GM19467 (cell line): ENCODE data around the gene LSR.

Experiments used
- ATAC-seq: cut with Tn5 transposase; IDR thresholded peaks from one replicate; pipeline ENCODE4 v1.9.1; 2021; ENCODE audit warnings: mild to moderate bottlenecking, moderate library complexity; ENCODE audit not compliant: unreplicated experiment

LSR gene

GRCh38 chr19:35246466-35247092 lies 2.2 kb upstream of the LSR start:
- no peak for ATAC-seq

DNA sequence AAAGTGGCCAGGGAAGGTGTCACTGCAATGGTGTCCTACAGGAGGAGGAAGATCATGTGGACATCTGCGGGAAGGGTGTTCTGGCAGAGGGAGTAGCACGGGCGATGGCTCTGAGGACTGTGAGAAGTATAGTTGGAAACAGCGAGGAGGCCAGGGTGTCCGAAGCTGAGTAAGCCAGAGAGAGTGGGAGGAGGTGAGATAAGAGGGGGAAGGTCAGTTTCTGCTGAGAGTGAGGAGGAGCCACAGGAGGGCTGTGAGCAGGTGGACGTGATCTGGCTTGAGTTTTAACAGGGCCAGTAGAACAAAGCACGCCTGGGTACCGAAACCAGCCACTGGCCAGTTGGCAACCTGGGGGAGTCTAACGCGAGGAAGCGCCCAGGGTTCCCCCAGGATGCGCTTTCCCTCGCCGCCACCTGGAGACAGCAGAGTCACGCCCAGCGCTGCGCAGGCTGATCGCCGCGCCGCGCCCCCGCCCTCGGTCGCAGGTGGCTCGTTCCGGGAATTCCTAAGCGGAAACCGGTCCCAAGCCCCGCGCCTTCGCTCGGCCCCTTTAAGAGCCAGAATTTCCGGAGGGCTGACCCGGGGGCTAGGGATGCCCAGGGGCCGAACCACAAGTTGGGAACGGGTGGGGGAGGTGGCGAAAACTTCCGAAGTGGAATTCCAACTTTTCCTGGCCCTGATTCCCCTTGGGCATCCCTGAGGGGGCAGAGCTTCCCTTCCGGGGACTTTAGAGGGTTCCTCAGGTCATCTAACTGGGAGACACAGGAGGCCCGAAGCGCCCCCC lies 1.1 kb upstream of the LSR start:
- ATAC-seq: peak; percentile 39

DNA sequence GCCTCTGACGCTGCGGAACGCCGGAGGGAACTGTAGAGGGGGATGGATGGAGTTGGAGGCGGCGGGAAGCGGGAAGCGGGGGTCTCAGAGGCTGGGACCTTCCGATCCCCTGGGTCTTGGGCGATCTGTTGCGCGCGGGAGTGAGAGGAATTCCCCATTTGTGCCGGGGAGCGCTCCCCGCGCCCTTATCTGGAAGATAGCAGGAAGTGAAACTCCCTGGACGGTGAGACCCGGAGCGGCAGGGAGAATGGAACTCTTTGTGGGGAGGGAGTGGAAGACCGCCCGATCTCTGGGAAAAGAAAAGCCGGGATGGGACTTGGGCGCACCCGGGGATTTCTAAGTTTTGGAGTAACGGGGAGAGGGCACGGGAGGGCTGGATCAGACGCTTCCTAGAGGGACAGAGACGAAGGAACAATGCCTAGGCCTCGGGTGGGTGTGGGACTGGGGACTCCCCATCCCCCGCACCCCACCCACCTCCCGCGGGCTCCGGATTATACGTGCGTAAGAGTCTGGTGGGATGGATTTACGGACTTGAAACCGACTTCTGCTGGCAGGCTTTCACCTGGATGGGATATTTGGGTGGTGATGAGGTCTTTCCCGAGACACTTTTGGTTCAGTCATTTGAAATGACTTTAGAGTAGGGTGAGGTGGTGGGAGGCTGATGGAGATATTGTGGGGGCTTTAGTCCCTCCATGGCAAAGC lies 495 bp downstream of the LSR start:
- no peak for ATAC-seq

DNA sequence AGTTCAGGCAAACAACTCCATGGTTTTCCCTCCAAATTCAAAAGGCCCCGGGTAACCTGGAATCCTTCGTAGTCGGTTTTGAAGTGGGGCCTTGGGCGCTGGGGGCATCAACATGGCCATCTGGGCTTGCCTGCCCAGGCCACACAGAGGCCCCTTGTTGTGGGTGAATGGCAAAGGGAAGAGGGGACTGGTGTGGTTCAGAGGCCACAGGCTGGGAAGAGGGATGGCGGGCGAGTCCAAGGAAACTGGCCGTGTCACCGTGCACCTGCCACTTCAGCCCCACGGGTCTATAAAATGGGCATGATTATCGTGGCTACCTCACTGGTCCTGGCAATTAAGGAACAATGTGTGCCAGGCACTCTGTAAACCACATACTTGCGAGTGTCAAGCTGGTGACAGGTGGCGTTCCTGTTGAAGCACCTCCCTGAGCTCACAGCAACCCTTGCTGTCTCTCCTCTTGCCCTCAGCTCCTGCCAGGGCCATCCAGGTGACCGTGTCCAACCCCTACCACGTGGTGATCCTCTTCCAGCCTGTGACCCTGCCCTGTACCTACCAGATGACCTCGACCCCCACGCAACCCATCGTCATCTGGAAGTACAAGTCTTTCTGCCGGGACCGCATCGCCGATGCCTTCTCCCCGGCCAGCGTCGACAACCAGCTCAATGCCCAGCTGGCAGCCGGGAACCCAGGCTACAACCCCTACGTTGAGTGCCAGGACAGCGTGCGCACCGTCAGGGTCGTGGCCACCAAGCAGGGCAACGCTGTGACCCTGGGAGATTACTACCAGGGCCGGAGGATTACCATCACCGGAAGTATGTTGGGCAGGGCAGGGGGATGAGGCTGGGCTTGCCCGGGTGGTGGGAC lies 1.3 kb downstream of the LSR start:
- ATAC-seq: no peak

- no peak for ATAC-seq
Measured at GRCh38 chr19:35251456-35251855, 2.7 kb downstream of the LSR start.

DNA sequence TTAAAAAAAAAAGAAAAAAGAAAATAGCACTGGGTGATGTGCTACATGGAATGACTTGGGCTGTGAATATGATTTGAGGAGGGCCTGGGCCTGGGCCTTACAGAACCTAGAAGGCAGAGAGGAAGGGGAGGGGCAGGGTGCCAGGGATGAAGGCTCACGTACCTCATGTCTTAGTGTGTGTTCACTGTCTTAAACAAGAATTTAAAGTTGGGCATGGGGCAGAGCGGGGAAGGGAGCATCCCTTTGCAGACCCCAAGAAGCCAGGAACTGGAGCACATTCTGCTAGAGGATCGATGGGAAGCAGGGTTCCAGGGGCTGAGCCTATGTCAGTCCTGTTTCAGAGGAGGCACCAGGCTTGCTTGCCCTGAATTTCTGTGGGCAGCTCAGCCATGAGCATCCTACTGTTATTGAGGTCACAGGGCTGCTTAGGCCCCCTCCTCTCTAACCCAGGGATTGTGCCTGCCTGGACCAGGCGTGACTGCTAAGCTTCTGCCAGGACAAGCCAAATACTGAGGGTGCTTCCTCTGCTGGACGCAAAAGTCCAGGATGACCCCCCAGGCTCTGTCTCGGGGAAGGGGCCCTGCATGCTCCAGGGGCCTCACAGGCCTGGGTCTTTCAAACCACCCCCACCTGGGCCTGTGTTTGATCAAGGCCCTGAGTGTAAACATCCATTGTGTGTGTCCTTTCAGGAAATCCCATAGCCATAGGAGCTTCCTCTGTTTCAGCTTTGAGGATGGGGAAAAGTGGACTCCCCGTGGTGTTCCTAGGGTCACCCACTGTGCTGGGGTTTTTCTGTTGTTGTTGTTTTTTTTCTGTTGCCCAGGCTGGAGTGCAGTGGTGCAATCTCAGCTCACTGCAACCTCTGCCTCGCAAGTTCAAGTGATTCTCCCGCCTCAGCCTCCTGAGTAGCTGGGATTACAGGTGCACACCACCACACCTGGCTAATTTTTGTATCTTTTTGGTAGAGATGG lies 4.8 kb downstream of the LSR start:
- ATAC-seq: no peak

DNA sequence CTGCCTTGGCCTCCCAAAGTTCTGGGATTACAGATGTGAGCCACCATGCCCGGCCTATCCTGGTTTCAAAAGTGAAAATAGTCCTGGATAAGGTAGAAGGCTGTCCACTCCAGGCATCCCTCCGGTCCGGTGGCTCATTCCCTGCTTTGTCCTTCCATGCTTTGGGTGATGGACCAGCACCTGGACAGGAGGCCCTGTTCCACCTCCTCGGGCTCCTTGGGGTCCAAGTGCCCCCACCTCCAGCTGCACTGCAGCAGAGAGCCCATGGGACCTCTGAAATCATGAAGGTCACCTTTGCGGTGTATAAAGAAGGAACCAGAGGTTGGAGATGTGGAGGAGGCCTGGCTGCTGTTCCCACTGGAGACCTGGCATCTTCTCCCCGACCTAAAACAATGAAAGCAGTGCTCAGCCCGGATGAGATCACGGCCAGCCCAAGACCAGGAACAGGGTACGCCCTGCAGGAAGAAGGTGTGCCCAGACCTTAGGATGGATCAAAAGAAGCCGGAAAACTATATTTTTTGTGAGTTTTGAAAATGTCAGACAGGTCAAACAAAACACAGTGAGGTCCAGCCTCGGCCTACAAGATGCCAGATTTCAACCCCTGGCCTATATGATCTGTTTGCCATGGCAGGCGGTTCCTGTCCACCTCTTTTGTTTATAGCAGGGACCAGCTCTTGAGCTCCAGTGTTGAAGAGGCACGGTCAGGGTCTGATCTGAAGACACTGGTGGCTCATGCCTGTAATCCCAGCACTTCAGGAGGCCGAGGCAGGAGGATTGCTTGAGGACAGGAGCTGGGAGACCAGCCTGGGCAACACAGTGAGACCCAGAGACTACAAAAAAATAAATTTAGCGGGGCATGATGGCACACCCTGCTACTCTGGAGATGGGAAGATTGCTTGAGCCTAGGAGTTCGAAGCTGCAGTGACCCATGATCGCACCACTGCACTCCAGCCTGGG lies 5.8 kb downstream of the LSR start:
- no peak for ATAC-seq

GRCh38 chr19:35256566-35256965 lies 7.8 kb downstream of the LSR start:
- no peak for ATAC-seq

- no peak for ATAC-seq
Measured at GRCh38 chr19:35257113-35257461, 8.3 kb downstream of the LSR start.

- no peak for ATAC-seq
Measured at GRCh38 chr19:35260694-35261304, 12.0 kb downstream of the LSR start.

DNA sequence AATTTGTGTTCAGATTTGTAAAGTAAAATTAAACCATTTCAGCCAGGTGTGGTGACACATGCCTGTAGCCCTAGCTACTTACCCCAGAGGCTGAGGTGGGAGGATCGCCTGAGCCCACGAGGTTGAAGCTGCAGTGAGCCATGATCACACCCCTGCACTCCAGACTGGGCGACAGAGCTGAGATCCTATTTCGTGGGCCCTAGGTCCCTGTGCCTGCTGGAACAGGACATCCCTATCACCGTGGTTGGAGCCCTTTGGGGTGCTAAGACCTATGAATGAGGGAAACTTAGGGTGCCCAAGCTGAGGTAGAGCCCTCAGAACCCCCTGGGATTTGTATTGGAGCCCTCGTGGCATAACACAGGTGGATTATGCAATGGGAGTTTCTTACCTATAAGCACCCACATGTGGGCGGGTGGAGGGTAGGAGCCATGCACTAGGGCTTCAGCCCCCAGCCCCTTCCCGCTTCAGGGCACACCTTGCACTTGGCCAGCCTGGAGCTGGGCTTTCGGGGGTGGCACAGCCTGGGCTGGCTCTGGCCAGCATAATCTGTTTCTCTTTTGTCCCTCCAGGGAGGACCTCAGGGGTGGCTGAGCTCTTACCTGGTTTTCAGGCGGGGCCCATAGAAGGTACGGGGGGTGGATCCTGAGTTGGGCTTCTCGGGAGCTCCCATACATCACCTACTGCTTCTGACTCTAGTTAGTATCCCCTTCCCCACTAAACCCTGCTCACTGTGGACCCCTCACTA lies 12.7 kb downstream of the LSR start:
- no peak for ATAC-seq

GRCh38 chr19:35262101-35262761 lies 13.4 kb downstream of the LSR start:
- ATAC-seq: no peak

- ATAC-seq: no peak
Measured at GRCh38 chr19:35264268-35265125, 15.7 kb downstream of the LSR start.

GRCh38 chr19:35265126-35265899 lies 16.5 kb downstream of the LSR start:
- no peak for ATAC-seq

DNA sequence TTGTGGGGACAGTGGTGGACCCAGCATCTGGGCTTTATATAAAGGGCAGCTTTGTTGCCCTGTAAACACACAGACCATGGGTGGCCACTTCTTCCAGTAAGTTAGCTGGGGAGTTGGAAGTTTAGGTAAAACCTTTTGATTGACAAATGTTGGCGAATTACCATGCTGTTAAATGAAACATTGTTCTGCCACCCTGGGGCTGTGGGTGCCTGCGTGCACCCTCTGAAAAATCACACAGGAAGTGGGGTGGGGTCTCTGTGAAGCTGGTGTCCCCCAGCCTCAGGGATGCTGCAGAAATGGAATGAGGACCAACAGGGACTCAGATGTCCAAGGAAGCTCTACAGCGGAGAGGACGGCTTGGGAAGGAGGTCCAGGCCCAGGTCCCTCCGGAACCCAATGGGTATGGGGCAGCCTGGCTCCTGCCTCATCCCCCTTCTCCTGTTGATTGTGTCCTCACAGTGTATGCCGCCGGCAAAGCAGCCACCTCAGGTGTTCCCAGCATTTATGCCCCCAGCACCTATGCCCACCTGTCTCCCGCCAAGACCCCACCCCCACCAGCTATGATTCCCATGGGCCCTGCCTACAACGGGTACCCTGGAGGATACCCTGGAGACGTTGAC lies 17.2 kb downstream of the LSR start:
- ATAC-seq: no peak
